Measurements from ENCODE around the gene SDR42E2.
"Not testable (repeated sequence)": the region's sequence is repeated elsewhere in the genome, so short reads cannot be mapped to it uniquely, and the experiment has no call there.

The SDR42E2 gene

GRCh38 chr16:22216191-22216831 lies 54.0 kb downstream of the SDR42E2 start:
- DNase-seq = no peak

- not testable (repeated sequence) for DNase-seq
These were observed 54.5 kb downstream of the SDR42E2 start for GRCh38 chr16:22216832-22217225.

- DNase-seq = no peak
These were observed 55.8 kb downstream of the SDR42E2 start for GRCh38 chr16:22217890-22218730.

- no peak for DNase-seq
These were observed 57.2 kb downstream of the SDR42E2 start for GRCh38 chr16:22219389-22220068.

- peak; percentile 53 for DNase-seq
These were observed 57.7 kb downstream of the SDR42E2 start for GRCh38 chr16:22220069-22220440.

GRCh38 chr16:22220714-22221113 lies 58.4 kb downstream of the SDR42E2 start:
- DNase-seq = no peak

GRCh38 chr16:22222006-22222405 lies 59.7 kb downstream of the SDR42E2 start:
- DNase-seq = no peak

- DNase-seq = no peak
These were observed 60.7 kb downstream of the SDR42E2 start for GRCh38 chr16:22222998-22223397.

GRCh38 chr16:22225060-22225459 lies 62.8 kb downstream of the SDR42E2 start:
- no peak for DNase-seq

- no peak for DNase-seq
These were observed 67.6 kb downstream of the SDR42E2 start for GRCh38 chr16:22229889-22230288.

- DNase-seq = no peak
These were observed 70.2 kb downstream of the SDR42E2 start for GRCh38 chr16:22232277-22233036.

- no peak for DNase-seq
These were observed 70.7 kb downstream of the SDR42E2 start for GRCh38 chr16:22233037-22233372.

- DNase-seq = no peak
These were observed 73.8 kb downstream of the SDR42E2 start for GRCh38 chr16:22235839-22236745.

GRCh38 chr16:22239131-22239805 lies 77.0 kb downstream of the SDR42E2 start:
- DNase-seq = no peak

- DNase-seq = no peak
These were observed 77.9 kb downstream of the SDR42E2 start for GRCh38 chr16:22240023-22240710.

Measured in NCI-H524 treated with DMSO at 0.1 percent for 48 hours (cell line).